PC-9 (cell line): Measurements from ENCODE around the gene B9D1. TPM values are rescaled to one million over a fixed set of nuclear protein-coding genes. Genes with fewer than 3 reads are reported as not detected.

Experiments used
- BruUV-seq: library from RNA; stranded (reverse); fragments of 400-500 nt; replicated peaks from 2 replicates; lab custom pipeline; 2021; lab: Mats Ljungman, UMichigan
- CTCF ChIA-PET: fragments of 300-600 bp; sonication (Branson Sonifier 250); formaldehyde crosslinking; loops from one replicate; lab custom pipeline; 2022; ENCODE audit warnings: antibody characterized with exemption; lab: Charles Lee
- POLR2A ChIA-PET: fragments of 300-600 bp; sonication (Branson Sonifier 250); formaldehyde crosslinking; loops from one replicate; lab custom pipeline; 2022; ENCODE audit warnings: antibody characterized with exemption; ENCODE audit not compliant: unreplicated experiment; lab: Charles Lee
- DNase-seq, 2 experiments: peaks; one replicate each; pipeline versions ENCODE4 v3.0.0 to v3.0.0-alpha.2; 2015 to 2022; ENCODE audit warnings: mixed read lengths in 1 of 2
- H2AFZ ChIP-seq: fragments of 200-600 bp; sonication (generic); 2 replicates; pipeline ENCODE4 v1.8.1; 2017; ENCODE audit warnings: antibody characterized with exemption
- H3F3A ChIP-seq: fragments of 200-600 bp; sonication (generic); 2 replicates; pipeline ENCODE4 v1.8.1; 2017; ENCODE audit warnings: antibody characterized with exemption, mild to moderate bottlenecking, low read depth; ENCODE audit not compliant: insufficient read depth
- H3K27ac ChIP-seq: fragments of 200-600 bp; sonication (generic); 2 replicates; pipeline ENCODE4 v1.6.1; 2016; ENCODE audit warnings: mixed run types
- H3K27me3 ChIP-seq: fragments of 200-600 bp; sonication (generic); 2 replicates; pipeline ENCODE4 v1.6.1; 2016; ENCODE audit warnings: low read depth, mixed run types; ENCODE audit not compliant: insufficient read depth
- H3K36me3 ChIP-seq: fragments of 200-600 bp; sonication (generic); 2 replicates; pipeline ENCODE4 v1.6.1; 2016; ENCODE audit warnings: low read depth, mixed run types
- H3K4me1 ChIP-seq: fragments of 200-600 bp; sonication (generic); replicated peaks from 2 replicates; pipeline ENCODE4 v1.6.1; 2016; ENCODE audit warnings: mixed run types; ENCODE audit not compliant: insufficient read depth
- H3K4me2 ChIP-seq: fragments of 200-600 bp; sonication (generic); 2 replicates; pipeline ENCODE4 v1.6.1; 2017; ENCODE audit warnings: mixed run types
- H3K4me3 ChIP-seq: fragments of 200-600 bp; sonication (generic); 2 replicates; pipeline ENCODE4 v1.6.1; 2016; ENCODE audit warnings: mixed run types
- H3K79me2 ChIP-seq: fragments of 200-600 bp; sonication (generic); 2 replicates; pipeline ENCODE4 v1.6.1; 2017; ENCODE audit warnings: low read depth, mixed run types
- H3K9me2 ChIP-seq: fragments of 200-600 bp; sonication (generic); 2 replicates; pipeline ENCODE4 v1.8.1; 2017; ENCODE audit warnings: mild to moderate bottlenecking; ENCODE audit not compliant: insufficient read depth
- H3K9me3 ChIP-seq: fragments of 200-600 bp; sonication (generic); 2 replicates; pipeline ENCODE4 v1.8.1; 2016; ENCODE audit warnings: low read depth; ENCODE audit not compliant: insufficient read depth
- H4K20me1 ChIP-seq: fragments of 200-600 bp; sonication (generic); 2 replicates; pipeline ENCODE4 v1.8.1; 2017; ENCODE audit not compliant: insufficient read depth
- EZH2 ChIP-seq: fragments of 200-600 bp; sonication (generic); IDR thresholded peaks from 2 replicates; pipeline ENCODE4 v1.8.0; 2017; ENCODE audit warnings: antibody characterized with exemption, low read depth
- intact Hi-C: fragments of 100-400 bp; cut with micrococcal nuclease; formaldehyde crosslinking; loops from one replicate; pipeline ENCODE4 v1.10.0; 2022; ENCODE audit not compliant: unreplicated experiment
- total RNA-seq: library from RNA; stranded (reverse); gene quantifications from 2 replicates; pipeline ENCODE4 v1.2.3, GENCODE V29; 2021
- TF ChIP-seq, protein P1 (sequence below): fragments of 200-600 bp; sonication (generic); conservative IDR thresholded peaks from 2 replicates; pipeline ENCODE4 v1.6.1; 2017; ENCODE audit warnings: mixed run types, antibody characterized with exemption, mild to moderate bottlenecking, moderate library complexity

Gene B9D1
- total RNA-seq, 1 experiment from 2014 or later = 40.2 TPM

- Histone ChIP-seq H3K27ac (no peak overlapping the region), H3K79me2 (no peaks in the 10 kb centered on the region), H3K4me3 (no peak overlapping the region), H4K20me1 (no peaks in the 10 kb centered on the region), H3K27me3 (no peaks in the 10 kb centered on the region), H3F3A (peaks cover 8% of the 10 kb centered on the region; the same call in 1 of the 2 replicates), H3K9me2 (no peaks in the 10 kb centered on the region), H3K4me1 (peaks cover 15% of the 10 kb centered on the region), H2AFZ (no peak overlapping the region), H3K9me3 (no peaks in the 10 kb centered on the region), H3K36me3 (no peaks in the 10 kb centered on the region), H3K4me2 (no peak overlapping the region)
- no peak for DNase-seq
- BruUV-seq = no TSS peak
- ChIA-PET POLR2A (no interaction called here), CTCF (no interaction called here)
- intact Hi-C loops = no loop called here
- TF ChIP-seq EZH2 = no peak
- TF ChIP-seq, protein P1, sequence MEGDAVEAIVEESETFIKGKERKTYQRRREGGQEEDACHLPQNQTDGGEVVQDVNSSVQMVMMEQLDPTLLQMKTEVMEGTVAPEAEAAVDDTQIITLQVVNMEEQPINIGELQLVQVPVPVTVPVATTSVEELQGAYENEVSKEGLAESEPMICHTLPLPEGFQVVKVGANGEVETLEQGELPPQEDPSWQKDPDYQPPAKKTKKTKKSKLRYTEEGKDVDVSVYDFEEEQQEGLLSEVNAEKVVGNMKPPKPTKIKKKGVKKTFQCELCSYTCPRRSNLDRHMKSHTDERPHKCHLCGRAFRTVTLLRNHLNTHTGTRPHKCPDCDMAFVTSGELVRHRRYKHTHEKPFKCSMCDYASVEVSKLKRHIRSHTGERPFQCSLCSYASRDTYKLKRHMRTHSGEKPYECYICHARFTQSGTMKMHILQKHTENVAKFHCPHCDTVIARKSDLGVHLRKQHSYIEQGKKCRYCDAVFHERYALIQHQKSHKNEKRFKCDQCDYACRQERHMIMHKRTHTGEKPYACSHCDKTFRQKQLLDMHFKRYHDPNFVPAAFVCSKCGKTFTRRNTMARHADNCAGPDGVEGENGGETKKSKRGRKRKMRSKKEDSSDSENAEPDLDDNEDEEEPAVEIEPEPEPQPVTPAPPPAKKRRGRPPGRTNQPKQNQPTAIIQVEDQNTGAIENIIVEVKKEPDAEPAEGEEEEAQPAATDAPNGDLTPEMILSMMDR = no peak
Observed at GRCh38 chr17:19391432-19391831, 28.9 kb upstream of the B9D1 start.

DNA sequence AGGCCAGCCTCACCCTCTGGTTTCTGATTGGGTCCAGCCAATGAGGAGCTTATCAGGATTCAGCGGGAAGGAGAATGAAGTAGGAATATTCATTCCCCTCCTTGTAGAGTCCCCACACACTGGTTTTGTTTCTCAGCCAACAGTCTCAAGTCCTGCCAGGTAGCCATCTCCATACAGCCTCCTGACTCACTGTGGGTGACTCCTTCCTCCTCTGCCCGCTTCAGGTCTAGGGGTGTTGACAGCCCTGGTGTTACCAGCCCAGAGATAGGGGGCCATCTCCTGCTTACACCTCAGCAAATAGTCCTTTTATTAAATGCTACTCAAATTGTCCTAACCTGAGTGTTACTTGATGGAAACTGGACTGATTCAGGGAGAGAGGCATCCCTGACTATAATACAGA lies 28.4 kb upstream of the B9D1 start:
- Histone ChIP-seq H3K4me2 (no peak overlapping the region), H3K79me2 (no peaks in the 10 kb centered on the region), H2AFZ (no peak overlapping the region), H4K20me1 (no peaks in the 10 kb centered on the region), H3K9me2 (no peaks in the 10 kb centered on the region), H3K27ac (no peak overlapping the region), H3K9me3 (no peaks in the 10 kb centered on the region), H3K4me1 (peaks cover 15% of the 10 kb centered on the region), H3K27me3 (no peaks in the 10 kb centered on the region), H3F3A (peaks cover 11% of the 10 kb centered on the region; the same call in 1 of the 2 replicates), H3K36me3 (no peaks in the 10 kb centered on the region), H3K4me3 (no peak overlapping the region)
- DNase-seq = no peak
- ChIA-PET POLR2A (interaction anchor here (1.0 kb wide), 1 partner anchor 13 kb away, joined by 16 read pairs; the partner anchor contains the start of gene MAPK7), CTCF (no interaction called here)
- no TSS peak for BruUV-seq
- TF ChIP-seq, protein P1 = no peak
- no peak for TF ChIP-seq EZH2
- intact Hi-C loops = no loop called here

GRCh38 chr17:19388791-19389785 lies 26.6 kb upstream of the B9D1 start:
- Histone ChIP-seq H3K27ac (no peak overlapping the region), H3K79me2 (no peaks in the 10 kb centered on the region), H3K4me2 (no peak overlapping the region), H3K4me1 (peaks cover 15% of the 10 kb centered on the region), H3K9me3 (no peaks in the 10 kb centered on the region), H3K9me2 (no peaks in the 10 kb centered on the region), H4K20me1 (no peaks in the 10 kb centered on the region), H2AFZ (no peak overlapping the region), H3F3A (peaks cover 20% of the 10 kb centered on the region; the same call in 1 of the 2 replicates), H3K36me3 (no peaks in the 10 kb centered on the region), H3K27me3 (no peaks in the 10 kb centered on the region), H3K4me3 (no peak overlapping the region)
- intact Hi-C loops = no loop called here
- TF ChIP-seq, protein P1 = no peak
- TF ChIP-seq EZH2 = no peak
- no TSS peak for BruUV-seq
- DNase-seq = no peak
- POLR2A ChIA-PET = interaction anchor here (0.7 to 1.0 kb wide), 2 partner anchors 8 to 142 kb away, joined by 3 to 11 read pairs; no protein-coding TSS in a partner anchor
- CTCF ChIA-PET = no interaction called here
